Ammon's horn (tissue), 1 donor: Measurements from ENCODE around the gene KCP.

ENCODE experiments used
- DNase-seq: peaks from one replicate; pipeline ENCODE4 v3.0.0-alpha.2; 2016; ENCODE audit warnings: low spot score

KCP gene

DNA sequence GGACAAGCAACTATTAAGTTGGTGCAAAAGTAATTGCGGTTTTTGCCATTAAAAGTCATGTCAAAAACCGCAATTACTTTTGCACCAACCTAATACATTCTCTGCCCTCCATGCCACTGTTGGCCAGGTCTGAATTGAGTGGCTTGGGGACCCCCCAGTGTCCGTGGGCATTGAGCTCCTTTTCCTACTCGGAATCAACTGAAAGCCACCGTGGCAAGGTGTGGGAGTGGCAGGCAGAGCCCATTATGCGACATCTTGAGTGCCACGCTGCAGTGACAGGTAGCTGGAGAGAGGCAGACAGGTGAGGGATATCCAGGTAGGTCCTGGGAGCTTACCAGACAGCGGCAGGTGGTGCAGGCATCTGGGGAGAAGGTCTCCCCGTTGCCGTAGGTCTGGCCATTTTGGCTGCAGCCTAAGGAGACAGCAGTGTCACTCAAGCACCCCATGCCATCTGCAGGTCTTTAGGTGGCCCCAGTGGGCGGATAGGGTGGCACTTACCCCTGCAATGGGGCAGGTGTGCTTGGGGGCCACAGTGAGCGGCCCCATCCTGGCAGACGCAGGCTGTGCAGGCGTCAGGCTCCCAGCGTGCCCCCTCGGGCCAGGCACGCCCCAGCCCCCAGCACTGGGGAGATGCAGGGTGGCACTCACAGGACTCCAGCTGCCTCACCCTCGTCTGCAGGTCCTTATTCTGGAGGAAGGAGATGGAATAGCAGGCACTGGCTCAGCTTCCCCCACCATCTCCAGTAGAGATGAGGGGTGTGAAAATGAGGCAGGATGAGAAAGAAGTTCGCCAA is 3.5 kb downstream of the KCP start:
- no peak for DNase-seq

DNA sequence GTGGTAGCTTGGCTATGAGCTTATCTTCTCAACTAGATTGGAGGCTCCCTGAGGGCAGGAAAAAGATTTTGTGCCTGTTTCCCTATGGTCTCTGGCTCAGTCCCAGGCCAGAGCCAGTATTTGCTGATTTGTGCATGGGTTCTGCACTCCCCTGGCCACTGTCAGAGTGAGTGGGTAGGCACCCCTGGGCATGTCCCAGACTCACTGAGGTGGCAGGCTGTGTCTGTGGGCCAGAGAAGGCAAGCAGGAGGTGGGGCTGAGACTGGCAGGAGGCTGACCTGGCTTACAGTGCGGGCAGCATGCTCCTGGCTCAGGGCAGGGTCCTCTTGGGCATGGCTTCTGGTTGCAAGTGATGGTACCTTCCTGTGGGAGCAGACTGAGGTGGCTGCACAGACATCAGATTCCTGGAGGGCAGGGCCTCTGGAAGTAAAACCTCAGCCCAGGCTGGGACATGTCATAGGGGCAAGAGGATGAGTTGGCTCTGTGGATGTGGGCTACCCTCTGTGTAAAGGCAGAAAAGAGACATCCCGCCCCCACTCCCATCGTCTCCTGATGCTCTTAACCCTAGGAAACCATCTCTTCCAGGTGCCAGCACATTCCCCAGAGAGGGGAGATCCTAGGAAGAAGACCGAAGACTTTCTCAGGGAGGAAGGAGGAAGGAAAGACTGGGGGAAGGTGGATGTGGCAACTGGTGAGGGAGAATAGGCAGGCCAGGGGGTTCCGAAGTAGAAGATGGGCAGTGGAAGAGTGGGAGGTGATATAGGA is 4.3 kb downstream of the KCP start:
- no peak for DNase-seq

DNA sequence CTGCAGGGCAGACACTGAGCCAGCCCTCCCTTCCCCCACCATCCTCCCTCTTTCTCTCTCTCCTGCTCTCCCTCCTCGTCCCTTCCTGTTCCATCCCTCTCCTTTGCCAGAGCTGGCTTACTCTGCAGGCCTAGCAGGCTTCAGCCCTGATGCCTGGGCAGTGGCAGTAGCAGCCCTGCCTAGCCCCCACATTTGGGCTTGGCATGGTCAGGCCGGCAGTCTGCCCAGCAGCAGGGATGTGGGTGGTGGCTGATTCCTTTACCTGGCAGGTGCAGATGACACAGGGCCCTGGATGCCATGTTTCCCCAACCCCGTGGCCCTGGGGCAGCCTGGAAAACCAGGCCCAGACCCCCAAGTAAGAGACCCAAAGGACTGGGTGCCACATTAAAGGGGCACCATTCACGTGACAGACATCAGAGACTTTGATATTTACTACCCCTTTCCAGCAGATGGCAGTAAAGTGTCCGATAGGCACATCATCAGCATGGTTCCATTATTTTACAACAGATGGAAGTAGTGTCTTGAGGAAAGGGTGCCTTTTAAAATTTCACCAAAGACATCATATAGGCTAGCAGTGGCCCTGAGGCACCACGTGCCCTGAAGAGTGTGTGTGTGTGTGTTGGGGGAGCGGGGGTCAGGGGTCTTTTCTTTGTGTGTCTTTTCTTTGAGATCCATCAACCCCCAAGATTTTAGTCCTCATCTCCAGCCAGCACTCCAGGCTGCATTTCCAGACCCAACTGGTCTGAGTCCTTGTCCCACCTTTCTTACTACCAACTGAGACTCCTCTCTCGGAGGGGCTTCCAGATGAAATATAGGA is 5.9 kb downstream of the KCP start:
- DNase-seq = peak; percentile 63

DNA sequence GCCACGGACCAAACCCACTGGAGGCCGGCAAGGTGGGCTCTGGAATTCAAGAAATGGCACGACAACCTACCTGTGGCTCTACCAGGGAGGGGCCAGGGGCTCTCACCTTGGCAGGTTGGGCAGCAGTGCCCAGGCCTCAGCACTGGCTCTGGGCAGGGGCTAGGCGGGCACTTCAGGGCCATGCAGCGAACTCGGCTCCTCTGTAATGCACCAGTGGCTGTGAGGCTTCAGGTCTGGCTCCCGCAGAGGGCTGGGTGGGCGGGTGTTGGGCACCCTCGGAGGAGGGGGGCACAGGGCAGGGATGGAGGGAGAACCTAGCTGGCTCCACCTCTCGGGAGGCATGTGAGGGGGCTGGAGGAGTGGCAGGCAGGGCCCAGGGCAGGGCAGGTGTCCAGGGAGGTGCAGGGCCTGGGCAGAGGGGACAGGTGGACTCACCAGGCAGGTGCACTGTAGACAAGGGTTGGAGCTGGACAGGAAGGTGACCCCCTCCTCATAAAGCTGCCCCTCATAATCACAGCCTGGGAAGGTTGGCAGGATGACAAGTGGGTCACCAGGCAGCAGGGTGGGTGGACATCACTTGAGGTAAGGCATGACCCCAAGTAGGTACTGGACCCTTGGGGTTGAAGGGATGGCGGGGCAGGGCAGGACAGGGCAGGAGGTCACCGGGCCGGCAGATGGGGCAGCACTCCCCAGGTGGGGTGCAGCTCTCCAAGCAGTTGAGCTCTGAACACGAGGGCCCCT is 6.7 kb downstream of the KCP start:
- no peak for DNase-seq

DNA sequence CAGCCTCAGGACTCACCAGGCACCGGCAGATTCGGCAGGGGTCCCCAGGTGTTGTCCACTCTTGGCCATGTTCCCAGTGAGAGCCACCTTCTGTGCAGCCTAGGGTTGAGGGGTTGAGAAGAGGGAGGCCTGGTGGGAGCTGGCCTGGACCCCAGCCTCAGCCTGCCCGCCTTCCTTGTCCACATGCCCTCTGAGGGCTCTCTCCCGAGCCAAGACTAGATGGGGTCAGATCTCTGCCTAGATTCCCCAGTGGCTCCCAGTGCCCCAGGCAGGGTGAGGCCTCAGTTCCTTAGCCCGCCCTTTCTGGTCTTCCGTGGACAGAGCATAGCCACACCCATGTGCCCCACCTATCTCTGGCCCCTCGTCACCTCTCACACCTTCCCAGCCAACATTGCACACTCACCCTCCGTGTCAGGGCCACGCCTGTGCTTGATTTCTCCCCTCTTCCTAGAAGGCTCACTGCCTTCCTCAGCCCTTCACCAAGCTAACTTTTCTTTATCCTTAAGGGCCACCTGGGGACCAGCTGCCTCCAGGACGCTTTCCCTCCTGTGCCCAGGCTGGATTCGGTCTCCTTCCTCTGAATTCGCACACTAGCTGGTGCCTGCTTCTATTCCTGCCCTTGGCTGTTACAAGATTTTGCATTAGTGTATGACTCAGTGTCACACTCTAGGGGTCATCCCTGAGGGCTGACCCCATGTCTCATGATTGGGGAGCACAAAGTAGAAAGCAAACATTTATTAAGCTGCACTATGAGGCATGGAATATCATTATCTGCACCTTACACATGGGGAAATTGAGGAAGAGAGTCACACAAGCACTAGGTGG is 7.5 kb downstream of the KCP start:
- no peak for DNase-seq

DNA sequence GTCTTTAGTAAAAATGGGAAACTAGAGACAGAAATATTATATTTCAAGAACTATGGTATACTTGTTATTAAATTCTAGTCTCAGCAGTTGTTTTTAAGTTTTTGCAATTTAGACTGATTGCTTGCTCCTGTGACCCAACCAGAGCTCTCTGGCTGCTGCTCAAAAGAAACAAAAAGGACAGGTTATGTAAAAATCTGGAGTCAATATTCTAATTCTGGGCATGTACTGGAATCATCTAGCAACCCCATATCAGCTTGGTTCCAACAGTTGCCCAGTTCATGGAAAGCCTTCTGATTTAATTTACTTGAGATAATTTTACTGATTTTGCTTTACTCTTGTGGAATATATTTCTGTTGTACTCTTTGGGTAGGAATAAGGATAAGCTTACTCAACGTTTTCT is 10.3 kb downstream of the KCP start:
- no peak for DNase-seq

DNA sequence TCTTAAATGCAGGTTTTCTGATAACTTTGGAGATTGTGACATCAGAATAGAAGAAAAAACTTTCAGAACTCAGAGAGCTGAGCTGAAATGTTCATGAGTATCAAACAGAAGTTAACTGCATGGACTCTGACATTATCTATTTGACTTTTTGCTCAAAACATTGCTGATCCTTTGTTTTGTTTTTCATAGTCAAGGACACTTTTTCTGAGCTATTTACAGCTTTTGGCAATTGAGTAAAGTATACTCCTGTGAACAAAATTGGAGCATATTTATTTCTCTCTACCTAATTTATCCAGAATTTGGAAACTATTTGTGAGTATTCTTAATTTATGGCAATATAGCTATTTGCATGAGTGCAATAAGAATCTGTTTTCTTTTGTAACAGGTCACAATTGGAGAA is 11.1 kb downstream of the KCP start:
- DNase-seq = no peak

DNA sequence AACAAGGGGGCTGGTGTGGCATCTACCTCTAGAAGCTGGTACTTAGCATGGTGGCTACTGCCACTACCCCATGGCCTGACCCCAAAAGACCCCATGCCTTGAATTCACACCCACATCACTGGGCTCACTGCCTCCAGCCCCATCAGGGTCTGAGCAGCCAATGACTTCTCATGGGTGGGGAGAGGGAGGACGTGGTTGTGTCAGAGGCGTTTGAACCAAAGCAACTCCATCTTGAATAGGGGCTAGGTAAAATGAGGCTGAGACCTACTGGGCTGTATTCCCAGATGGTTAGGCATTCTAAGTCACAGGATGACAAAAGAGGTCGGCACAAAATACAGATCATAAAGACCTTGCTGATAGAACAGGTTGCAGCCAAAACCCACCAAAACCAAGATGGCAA is 15.2 kb downstream of the KCP start:
- DNase-seq = no peak

DNA sequence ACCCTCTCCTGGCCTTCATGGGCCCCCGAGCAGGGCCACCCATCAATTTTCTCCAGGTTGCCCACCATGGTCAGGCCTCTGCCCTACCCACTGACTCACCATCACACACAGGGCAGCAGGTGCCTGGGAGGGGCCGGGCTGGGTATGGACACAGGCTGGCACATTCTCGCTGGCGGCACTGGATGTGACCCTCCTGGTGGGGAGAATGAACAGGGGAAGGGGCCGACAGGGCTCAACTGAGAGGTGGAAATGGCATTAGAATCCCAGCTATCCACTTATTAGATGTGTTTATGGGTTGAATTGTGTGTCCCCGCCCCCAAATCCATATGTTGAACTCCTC is 16.4 kb downstream of the KCP start:
- no peak for DNase-seq

DNA sequence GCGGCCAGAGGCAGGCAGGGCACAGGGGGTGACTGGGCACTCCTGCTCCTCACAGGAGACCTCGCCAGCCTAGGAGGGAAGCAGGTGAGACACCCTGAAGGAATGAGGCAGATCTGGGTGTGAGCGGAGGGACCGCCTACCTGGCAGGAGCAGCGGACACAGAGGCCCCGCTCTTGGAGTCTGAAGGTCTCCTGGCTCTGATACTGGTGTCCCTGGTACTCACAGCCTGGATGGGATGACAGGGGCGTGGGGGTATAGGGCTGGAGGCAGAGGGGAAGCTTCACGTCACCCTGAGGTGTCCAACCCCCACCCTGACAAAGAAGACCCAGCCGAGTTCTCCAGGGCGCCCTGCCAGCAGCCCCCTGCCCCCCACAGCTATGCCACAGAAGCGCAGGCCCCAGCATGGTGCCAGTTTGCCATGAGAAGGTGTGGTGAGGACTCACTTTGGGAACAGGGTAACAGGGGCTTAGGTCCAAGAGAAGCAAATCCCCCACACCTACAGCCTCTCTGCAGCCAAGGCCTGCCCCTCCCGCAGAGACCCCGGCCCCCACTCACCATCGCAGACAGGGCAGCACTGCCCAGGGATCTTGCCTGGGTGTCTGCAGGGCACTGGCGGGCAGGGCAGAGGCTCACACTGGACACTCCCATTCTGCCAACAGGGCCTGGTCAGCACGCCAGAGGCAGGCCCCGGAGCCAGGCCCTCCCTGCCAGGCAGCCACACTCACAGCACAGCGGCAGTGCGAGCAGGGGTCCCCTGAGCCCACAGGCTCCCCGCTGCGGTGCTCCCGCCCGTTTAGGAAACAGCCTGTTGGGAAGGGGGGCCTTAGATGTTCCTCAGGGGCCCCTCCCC is 17.0 kb downstream of the KCP start:
- no peak for DNase-seq

DNA sequence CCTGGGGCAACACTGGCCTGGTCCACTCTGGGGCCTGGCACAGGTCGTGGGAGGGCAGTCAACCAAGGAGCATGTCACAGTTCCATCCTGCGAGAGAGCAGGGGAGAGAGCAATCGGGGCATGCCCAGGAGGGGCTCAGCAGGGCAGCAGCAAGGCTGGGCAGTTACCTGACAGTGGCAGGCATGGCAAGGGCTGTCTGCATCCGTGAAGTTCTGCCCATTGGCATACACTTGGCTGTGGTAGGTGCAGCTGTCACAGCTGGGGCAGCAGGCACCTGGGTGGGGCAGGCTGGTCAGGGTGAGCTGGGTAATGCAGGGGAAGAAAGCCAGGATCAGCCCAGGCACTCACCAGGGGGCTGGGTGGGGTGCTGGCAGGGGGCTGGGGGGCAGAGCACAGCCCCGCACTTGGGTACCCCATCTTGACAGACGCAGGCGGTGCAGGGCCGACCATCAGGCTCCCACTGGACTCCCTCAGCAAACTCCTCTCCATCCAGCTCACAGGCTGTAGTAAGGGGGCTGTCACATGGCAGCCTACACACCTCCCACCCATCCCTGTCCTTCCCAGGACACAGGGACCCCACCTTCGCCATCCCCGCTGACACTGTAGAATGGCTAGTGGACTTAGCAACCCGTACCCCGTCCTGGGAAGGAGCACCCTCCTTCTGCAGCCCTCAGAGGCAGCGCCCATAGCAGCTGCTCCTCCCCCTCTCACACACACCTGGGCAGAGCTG is 17.8 kb downstream of the KCP start:
- DNase-seq = no peak

DNA sequence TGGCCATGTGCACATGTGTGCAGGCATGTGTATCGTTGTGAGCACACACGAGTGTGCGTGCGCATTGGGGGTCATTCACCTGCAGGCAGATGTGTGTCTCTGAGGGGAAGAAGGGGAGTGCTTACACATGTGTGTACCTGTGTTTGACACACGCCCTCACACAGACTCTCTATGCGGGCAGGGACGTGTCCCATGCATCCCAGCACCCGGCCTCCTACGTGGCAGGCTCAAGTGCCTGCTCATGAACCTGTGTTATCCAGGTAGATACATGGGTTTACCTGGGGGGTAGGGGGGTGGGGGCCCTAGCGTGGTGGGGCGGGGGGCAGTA is 18.6 kb downstream of the KCP start:
- no peak for DNase-seq

DNA sequence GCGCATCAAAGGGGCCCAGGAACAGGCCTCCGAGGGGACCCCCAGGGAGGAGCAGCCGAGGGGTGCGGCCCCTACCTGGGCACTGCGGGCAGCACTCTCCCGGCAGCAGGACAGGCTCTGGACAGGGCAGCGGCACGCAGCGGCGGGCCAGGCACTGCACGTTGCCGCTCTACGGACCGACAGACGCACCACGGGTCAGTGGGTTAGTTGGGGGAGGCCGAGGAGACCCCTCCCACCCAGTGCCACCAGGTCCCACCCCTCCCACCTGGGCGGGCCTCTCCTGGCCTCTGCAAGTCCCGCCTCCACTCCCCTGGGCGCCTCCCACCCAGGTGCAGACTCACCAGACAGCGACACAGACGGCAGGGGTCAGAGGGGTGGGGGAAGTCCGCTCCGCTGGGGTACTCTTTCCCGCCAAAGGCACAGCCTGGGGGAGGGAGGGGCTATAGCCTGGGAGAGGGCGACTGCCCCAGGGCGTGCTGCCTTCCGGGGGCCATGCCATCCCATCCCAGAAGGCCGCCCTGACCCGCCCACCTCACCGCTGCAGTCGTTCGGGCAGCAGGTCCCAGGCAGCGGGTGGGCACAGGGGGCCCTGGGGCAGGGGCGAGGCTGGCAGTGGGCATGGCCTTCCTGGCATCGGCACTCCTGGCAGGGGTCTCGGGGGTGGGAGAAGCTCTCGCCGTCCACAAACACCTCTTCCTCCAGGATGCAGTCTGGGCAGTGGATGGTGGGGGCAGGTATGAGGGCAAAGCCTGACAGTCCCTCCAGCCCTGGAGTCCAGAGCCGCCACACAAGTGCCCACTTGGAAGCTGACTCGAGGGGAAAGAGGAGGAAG is 19.2 kb downstream of the KCP start:
- DNase-seq = no peak

DNA sequence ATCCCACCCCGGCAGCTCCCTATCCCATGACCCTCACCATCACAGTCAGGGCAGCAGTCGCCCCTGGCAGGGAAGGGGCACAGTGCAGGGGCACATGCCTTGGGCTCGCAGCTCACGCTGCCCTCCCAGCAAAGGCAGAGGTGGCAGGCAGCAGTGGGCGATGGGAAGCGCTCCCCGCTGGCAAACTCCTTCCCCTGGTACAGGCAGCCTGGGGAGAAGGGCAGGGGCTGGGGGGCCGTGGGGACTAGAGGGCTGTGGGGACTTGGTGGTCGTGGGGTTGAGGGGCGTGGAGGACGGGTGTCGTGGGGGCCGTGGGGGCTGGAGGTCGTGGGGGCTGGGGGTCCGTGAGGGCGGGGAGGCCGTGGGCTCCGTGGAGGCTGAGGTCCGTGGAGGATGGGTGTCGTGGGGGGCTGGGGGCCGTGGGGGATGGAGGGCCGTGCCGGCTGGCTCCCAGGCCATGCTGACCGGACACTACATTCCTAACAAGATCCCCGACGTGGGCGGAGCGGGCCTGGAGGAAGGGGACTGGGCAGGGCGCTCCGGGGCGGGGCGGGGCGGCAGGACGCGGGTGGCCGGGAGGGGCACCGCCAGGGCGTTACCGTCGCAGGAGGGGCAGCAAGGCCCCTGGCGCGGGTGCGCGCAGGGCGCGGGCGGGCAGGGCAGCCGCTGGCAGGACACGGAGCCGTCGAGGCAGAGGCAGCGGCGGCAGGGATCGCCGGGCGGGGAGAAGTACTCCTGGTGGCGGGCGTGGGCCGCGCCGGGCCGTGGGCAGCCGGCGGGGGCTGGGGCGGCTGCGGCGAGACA is 20.0 kb downstream of the KCP start:
- no peak for DNase-seq

DNA sequence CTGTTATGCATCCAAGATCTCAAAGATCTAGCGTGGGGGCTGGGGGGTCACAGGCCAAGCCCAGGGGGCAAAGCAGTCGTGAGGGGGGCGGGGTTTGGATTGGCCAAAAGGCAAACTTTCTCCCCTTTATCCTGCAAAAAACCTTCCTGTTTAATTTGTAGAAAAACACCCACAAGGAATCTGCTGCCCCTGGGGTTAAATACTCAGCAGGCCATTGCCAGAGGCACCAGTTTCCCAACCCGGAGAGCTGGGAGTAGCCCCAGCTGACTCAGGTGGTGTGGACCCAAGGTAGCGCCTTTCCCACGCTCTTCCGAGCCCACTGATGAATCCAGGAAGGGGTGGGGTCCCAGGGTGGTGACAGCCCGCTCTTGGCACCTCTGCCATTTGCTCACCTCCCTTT is 21.4 kb downstream of the KCP start:
- no peak for DNase-seq

DNA sequence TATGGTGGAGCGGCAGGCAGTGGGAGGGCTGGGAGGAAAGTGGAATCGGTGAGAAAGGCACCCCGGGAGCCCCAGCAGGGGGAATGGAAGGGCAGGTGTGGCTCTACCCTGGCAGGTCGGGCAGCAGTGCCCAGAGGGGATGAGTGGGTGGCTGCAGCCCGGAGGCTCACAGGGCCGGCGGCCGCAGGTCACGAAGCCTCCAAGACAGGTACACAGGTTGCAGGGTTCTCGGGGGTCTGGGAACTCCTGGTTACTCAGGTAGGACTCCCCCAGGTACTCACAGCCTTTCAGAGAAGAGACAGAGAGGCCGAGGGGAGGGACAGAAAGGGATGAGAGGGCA is 21.8 kb downstream of the KCP start:
- DNase-seq = no peak

DNA sequence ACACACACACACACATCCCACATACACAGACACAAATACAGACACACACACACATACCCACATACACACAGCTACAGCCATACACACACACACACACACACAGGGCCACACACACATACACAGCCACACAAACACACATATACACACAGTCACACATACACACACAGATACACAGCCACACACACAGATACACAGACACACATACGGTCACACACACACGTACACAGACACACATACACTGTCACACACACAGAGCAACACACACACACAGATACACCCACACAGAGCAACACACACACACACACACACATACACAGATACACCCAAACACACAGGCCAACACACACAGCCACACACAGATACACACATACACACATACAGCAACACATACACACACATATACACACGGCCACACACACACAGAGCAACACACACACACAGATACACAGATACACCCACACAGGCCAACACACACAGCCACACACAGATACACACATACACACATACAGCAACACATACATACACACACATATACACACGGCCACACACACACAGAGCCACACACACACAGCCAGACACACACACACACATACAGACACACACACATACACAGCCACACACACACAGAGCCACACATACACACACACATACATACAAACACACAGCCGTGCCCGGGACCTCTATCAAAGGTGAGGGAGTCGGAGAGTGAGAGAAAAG is 22.3 kb downstream of the KCP start:
- no peak for DNase-seq
